CD4-positive, alpha-beta T cell (primary cell): ENCODE data around the gene HDLBP. TPM values are rescaled to one million over a fixed set of nuclear protein-coding genes. Genes with fewer than 3 reads are reported as not detected.
A peak's percentile ranks its signal among the peaks of the same experiment; 100 is the strongest.

Experiments
- ATAC-seq: fragments of 200-7000 bp; cut with Tn5 transposase; one replicate; pipeline ENCODE4 v1.10.0; 2022; ENCODE audit warnings: mild to moderate bottlenecking; ENCODE audit not compliant: poor library complexity
- CTCF ChIA-PET: fragments of 350-600 bp; sonication (Branson Sonifier 250); formaldehyde crosslinking; loops from one replicate; lab custom pipeline; 2021; ENCODE audit warnings: antibody characterized with exemption, inconsistent platforms; lab: Charles Lee
- POLR2A ChIA-PET: fragments of 350-600 bp; sonication (Branson Sonifier 250); formaldehyde crosslinking; loops from one replicate; lab custom pipeline; 2021; ENCODE audit warnings: antibody characterized with exemption, inconsistent platforms; lab: Charles Lee
- DNase-seq, 14 experiments: peaks; one replicate each; pipeline ENCODE4 v3.0.0-alpha.2; 2013 to 2020; ENCODE audit warnings: mixed read lengths in 2 of 14
- H3K27ac ChIP-seq, 2 donors: one replicate each; pipeline versions ENCODE4 v1.5.1 to v1.7.0; 2013; ENCODE audit warnings: low read length in 2 of 2, low read depth in 1 of 2, mild to moderate bottlenecking in 1 of 2
- H3K27me3 ChIP-seq, 2 experiments: 1 replicate in 1 of 2; 2 replicates in 1 of 2; pipeline versions ENCODE4 v1.6.1 to v1.7.0; 2013; ENCODE audit warnings: low read length in 2 of 2, control low read depth in 1 of 2, mild to moderate bottlenecking in 1 of 2, moderate library complexity in 1 of 2; ENCODE audit not compliant: insufficient read depth in 2 of 2, control insufficient read depth in 1 of 2
- H3K36me3 ChIP-seq: one replicate; pipeline ENCODE4 v1.6.1; 2013; ENCODE audit warnings: low read length, control low read depth; ENCODE audit not compliant: insufficient read depth
- H3K4me1 ChIP-seq: one replicate; pipeline ENCODE4 v1.6.1; 2013; ENCODE audit warnings: low read length, control low read depth; ENCODE audit not compliant: insufficient read depth
- H3K4me3 ChIP-seq: one replicate; pipeline ENCODE4 v1.5.1; 2013; ENCODE audit warnings: mild to moderate bottlenecking, low read length, moderate library complexity
- H3K9me3 ChIP-seq, 2 experiments: 1 replicate in 1 of 2; 2 replicates in 1 of 2; pipeline versions ENCODE4 v1.6.1 to v1.7.0; 2013; ENCODE audit warnings: low read length in 2 of 2, mild to moderate bottlenecking in 2 of 2, control low read depth in 1 of 2, moderate library complexity in 1 of 2; ENCODE audit not compliant: control insufficient read depth in 1 of 2, insufficient read depth in 1 of 2
- H3K27ac Mint-ChIP-seq: one replicate; pipeline ENCODE4 v1.8.0; 2020; ENCODE audit warnings: mixed read lengths
- H3K27me3 Mint-ChIP-seq: one replicate; pipeline ENCODE4 v1.8.0; 2021; ENCODE audit warnings: mixed read lengths
- H3K36me3 Mint-ChIP-seq: one replicate; pipeline ENCODE4 v1.8.0; 2021; ENCODE audit warnings: low read depth, mixed read lengths
- H3K4me1 Mint-ChIP-seq: one replicate; pipeline ENCODE4 v1.8.0; 2021; ENCODE audit warnings: low read depth, mixed read lengths
- H3K4me3 Mint-ChIP-seq: one replicate; pipeline ENCODE4 v1.8.0; 2020; ENCODE audit warnings: mild to moderate bottlenecking, mixed read lengths
- H3K9me3 Mint-ChIP-seq: one replicate; pipeline ENCODE4 v1.8.0; 2020; ENCODE audit warnings: mixed read lengths
- intact Hi-C, 2 experiments: fragments of 100-400 bp; cut with DNase I in 1 of 2; cut with micrococcal nuclease in 1 of 2; formaldehyde crosslinking; loops; one replicate each; pipeline versions ENCODE4 v1.15.1 to v1.9.0; 2023 to 2025; cut with DNase I, micrococcal nuclease
- total RNA-seq, 174 experiments: library from RNA in 2 of 174; stranded (reverse) in 2 of 174; gene quantifications; one replicate each; pipeline ENCODE4 v1.2.3 and lab custom pipeline; 2021 to 2026
- TF ChIP-seq, protein P1 (sequence below): fragments of 200-600 bp; IDR thresholded peaks from one replicate; pipeline ENCODE4 v1.8.0; 2022; ENCODE audit warnings: antibody characterized with exemption, mild to moderate bottlenecking

HDLBP gene
- total RNA-seq, 2 experiments from 2014 or later = 82.0 to 97.9 TPM

DNA sequence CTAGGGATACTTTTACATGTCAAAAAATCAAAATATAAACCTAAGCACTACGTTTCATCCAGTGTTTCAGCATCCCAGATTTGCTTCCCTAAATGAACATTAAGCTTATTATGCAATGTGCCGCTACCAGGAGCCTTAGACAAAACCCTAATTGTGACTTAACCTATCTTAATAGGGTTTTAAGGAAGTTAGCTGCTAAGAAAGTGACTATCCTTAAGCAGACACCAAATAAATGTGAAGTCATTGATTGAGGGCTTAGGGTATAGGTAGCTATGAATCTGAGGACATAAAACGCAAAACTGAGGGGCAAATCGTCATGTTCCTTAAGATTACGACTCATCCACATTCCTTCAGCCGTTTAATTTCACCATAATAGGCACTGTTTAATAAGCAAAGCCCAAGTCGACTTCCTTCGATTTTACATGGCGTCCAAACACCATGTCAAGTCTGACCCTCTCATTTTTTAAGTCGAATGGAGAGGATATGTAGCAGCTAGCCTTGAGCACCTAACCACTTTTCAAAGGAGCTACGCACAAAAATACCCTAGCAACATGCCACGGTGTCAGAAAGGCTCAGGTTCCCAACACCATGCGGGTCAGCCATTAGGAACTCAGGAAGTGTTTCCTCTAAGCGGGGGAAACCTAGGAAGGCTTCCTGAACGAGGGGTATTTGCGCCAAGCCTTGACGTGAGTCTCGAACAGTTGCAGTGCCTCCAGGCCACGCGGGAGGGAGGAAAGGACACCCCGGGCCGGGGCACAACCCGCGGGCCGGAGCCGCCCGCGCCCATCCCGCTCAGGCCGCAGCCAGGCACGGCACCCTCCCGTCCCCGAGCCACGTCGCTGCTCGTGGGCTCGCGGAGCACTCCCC lies 1.0 kb downstream of the HDLBP start:
- Histone ChIP-seq H3K36me3 (peaks cover 6% of the 10 kb centered on the region), H3K27ac (peak overlapping the region; percentile 96 to 98), H3K27me3 (no peaks in the 10 kb centered on the region), H3K4me1 (peaks cover 57% of the 10 kb centered on the region), H3K9me3 (no peaks in the 10 kb centered on the region), H3K4me3 (peak overlapping the region; percentile 88)
- Mint-ChIP-seq H3K27me3 (no peaks in the 10 kb centered on the region), H3K27ac (peak overlapping the region; percentile 97), H3K9me3 (no peaks in the 10 kb centered on the region), H3K4me1 (peaks cover 84% of the 10 kb centered on the region), H3K4me3 (peak overlapping the region; percentile 98), H3K36me3 (peaks cover 24% of the 10 kb centered on the region)
- ATAC-seq (no peak), DNase-seq (peak in 2 of 14 experiments; percentile 3 to 43)
- CTCF ChIA-PET = interaction anchor here (0.8 to 1.3 kb wide), 3 partner anchors 13 to 19 kb away, joined by 3 read pairs; no protein-coding TSS in a partner anchor
- TF ChIP-seq, protein P1, sequence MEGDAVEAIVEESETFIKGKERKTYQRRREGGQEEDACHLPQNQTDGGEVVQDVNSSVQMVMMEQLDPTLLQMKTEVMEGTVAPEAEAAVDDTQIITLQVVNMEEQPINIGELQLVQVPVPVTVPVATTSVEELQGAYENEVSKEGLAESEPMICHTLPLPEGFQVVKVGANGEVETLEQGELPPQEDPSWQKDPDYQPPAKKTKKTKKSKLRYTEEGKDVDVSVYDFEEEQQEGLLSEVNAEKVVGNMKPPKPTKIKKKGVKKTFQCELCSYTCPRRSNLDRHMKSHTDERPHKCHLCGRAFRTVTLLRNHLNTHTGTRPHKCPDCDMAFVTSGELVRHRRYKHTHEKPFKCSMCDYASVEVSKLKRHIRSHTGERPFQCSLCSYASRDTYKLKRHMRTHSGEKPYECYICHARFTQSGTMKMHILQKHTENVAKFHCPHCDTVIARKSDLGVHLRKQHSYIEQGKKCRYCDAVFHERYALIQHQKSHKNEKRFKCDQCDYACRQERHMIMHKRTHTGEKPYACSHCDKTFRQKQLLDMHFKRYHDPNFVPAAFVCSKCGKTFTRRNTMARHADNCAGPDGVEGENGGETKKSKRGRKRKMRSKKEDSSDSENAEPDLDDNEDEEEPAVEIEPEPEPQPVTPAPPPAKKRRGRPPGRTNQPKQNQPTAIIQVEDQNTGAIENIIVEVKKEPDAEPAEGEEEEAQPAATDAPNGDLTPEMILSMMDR = no peak
- intact Hi-C loops = loop anchor here (1.0 to 10.0 kb wide), 13 partner anchors 14 to 750 kb away; partner anchors contain the start of genes MTERF4 (in 2 of the 2), STK25 (in 2 of the 2), ATG4B (in 1 of the 2) and DUSP28 (in 1 of the 2)
- POLR2A ChIA-PET = interaction anchor here (0.6 to 3.6 kb wide), 25 partner anchors 8 to 753 kb away, joined by 3 to 31 read pairs (median 6); partner anchors contain the start of genes ATG4B, CAPN10, D2HGDH and DTYMK

DNA sequence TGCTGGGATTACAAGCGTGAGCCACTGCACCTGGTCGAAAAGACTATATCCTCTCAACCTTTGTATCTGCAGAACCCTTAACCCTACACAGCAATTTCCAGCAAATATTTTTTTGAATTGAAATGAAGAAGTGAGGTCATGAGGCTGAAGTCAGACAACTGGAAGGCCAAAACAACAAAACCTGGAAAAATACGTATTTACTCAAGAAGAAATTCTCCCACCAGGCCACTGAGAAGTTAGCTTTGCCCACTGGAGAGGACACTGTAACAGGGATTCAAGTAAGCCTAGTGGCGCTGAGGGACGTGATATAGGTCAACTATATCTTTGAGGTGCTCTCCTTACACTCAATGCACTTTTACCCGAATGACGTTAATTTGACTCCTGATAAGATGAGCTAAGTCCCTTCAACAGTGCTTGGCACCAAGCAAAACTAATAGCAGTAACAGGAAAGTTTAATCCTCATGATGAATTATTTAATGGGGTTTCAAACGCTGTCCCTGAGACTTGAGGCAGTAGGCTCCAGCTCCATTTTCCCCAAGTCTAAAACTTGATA lies 1.9 kb downstream of the HDLBP start:
- Histone ChIP-seq H3K27me3 (no peaks in the 10 kb centered on the region), H3K27ac (no peak overlapping the region), H3K4me1 (peaks cover 62% of the 10 kb centered on the region), H3K9me3 (no peaks in the 10 kb centered on the region), H3K4me3 (no peak overlapping the region), H3K36me3 (peaks cover 6% of the 10 kb centered on the region)
- Mint-ChIP-seq H3K27me3 (no peaks in the 10 kb centered on the region), H3K27ac (peak overlapping the region; percentile 97), H3K4me1 (peaks cover 86% of the 10 kb centered on the region), H3K36me3 (peaks cover 19% of the 10 kb centered on the region), H3K4me3 (peak overlapping the region; percentile 98), H3K9me3 (no peaks in the 10 kb centered on the region)
- ChIA-PET CTCF (interaction anchor here (1.3 kb wide), 2 partner anchors 12 to 15 kb away, joined by 3 read pairs; no protein-coding TSS in a partner anchor), POLR2A (interaction anchor here (1.2 to 3.6 kb wide), 7 partner anchors 12 to 727 kb away, joined by 5 to 31 read pairs (median 7); partner anchors contain the start of genes CAPN10 and DTYMK)
- TF ChIP-seq, protein P1 = no peak
- intact Hi-C loops = loop anchor here (2.0 to 10.0 kb wide), 10 partner anchors 13 to 749 kb away; partner anchors contain the start of genes ATG4B (in 1 of the 2), DUSP28 (in 1 of the 2), FARP2 (in 1 of the 2) and ING5 (in 1 of the 2)
- no peak for DNase-seq
- no peak for ATAC-seq

DNA sequence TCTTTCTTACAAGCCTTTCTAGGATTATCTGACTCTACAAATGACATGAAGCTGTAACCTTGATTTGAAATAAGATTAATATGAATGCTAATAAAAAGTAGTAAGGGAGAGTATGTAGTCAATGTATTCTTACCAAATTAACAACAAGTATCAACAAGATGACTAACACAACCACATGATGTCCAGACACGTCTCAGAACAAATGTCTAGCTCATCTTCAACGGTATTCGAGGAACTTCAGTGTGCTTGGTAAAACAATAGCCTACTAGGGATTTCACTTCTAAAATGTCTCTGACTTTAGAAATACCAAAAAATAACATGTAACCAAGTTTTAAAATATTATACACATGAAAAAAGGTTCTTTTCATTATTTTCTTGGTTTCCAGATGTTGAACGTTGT lies 3.4 kb downstream of the HDLBP start:
- ChIA-PET POLR2A (no interaction called here), CTCF (no interaction called here)
- ATAC-seq (no peak), DNase-seq (no peak)
- Mint-ChIP-seq H3K27ac (peak overlapping the region; percentile 87), H3K9me3 (no peaks in the 10 kb centered on the region), H3K4me3 (peak overlapping the region; percentile 28), H3K27me3 (no peaks in the 10 kb centered on the region), H3K36me3 (peaks cover 17% of the 10 kb centered on the region), H3K4me1 (peaks cover 87% of the 10 kb centered on the region)
- H3K4me3 ChIP-seq = no peak overlapping the region
- H3K36me3 ChIP-seq = peaks cover 6% of the 10 kb centered on the region
- H3K4me1 ChIP-seq = peaks cover 58% of the 10 kb centered on the region
- no peak overlapping the region for H3K27ac ChIP-seq
- intact Hi-C loops = loop anchor here (5.0 to 10.0 kb wide), 5 partner anchors 40 to 747 kb away; partner anchors contain the start of genes DUSP28 (in 1 of the 2), ING5 (in 1 of the 2), MTERF4 (in 1 of the 2) and RNPEPL1 (in 1 of the 2)
- TF ChIP-seq, protein P1 = no peak
- no peaks in the 10 kb centered on the region for H3K9me3 ChIP-seq
- no peaks in the 10 kb centered on the region for H3K27me3 ChIP-seq
